GM19099 (cell line): ENCODE measurements around the gene COL4A1.

ENCODE experiments used
- POLR2A ChIP-seq: IDR thresholded peaks from 3 replicates; pipeline ENCODE4 v1.6.1; 2011; ENCODE audit warnings: low read depth; ENCODE audit not compliant: insufficient read length; ENCODE audit errors: extremely low read depth

The COL4A1 gene

GRCh38 chr13:110192472-110192871 is 114.5 kb downstream of the COL4A1 start:
- TF ChIP-seq POLR2A, result no peak

GRCh38 chr13:110187641-110188161 is 119.3 kb downstream of the COL4A1 start:
- TF ChIP-seq POLR2A, result no peak

- TF ChIP-seq POLR2A, result no peak
These were observed 120.6 kb downstream of the COL4A1 start for GRCh38 chr13:110186231-110186855.

GRCh38 chr13:110185696-110186095 is 121.3 kb downstream of the COL4A1 start:
- TF ChIP-seq POLR2A, result no peak

GRCh38 chr13:110183910-110184309 is 123.0 kb downstream of the COL4A1 start:
- no peak for TF ChIP-seq POLR2A

GRCh38 chr13:110182461-110182860 is 124.5 kb downstream of the COL4A1 start:
- no peak for TF ChIP-seq POLR2A

- no peak for TF ChIP-seq POLR2A
These were observed 125.0 kb downstream of the COL4A1 start for GRCh38 chr13:110182003-110182402.

GRCh38 chr13:110179857-110180147 is 127.2 kb downstream of the COL4A1 start:
- TF ChIP-seq POLR2A, result no peak

GRCh38 chr13:110179116-110179856 is 127.7 kb downstream of the COL4A1 start:
- no peak for TF ChIP-seq POLR2A

GRCh38 chr13:110177790-110178189 is 129.2 kb downstream of the COL4A1 start:
- no peak for TF ChIP-seq POLR2A

GRCh38 chr13:110176431-110176830 is 130.5 kb downstream of the COL4A1 start:
- no peak for TF ChIP-seq POLR2A

GRCh38 chr13:110173247-110173818 is 133.6 kb downstream of the COL4A1 start:
- no peak for TF ChIP-seq POLR2A

GRCh38 chr13:110170882-110171281 is 136.1 kb downstream of the COL4A1 start:
- no peak for TF ChIP-seq POLR2A

- TF ChIP-seq POLR2A, result no peak
These were observed 136.8 kb downstream of the COL4A1 start for GRCh38 chr13:110170020-110170790.
